H9 (cell line): Measurements from ENCODE around the gene LRP5. TPM values are rescaled to one million over a fixed set of nuclear protein-coding genes. Genes with fewer than 3 reads are reported as not detected.

Experiments
- DNase-seq: peaks from one replicate; pipeline ENCODE4 v3.0.0-alpha.2; 2017
- H2AFZ ChIP-seq: one replicate; pipeline ENCODE4 v1.6.1; 2013; ENCODE audit warnings: mild to moderate bottlenecking, low read length, control low read depth, moderate library complexity
- H2AK5ac ChIP-seq: 2 replicates; pipeline ENCODE4 v1.6.1; 2013; ENCODE audit warnings: low read length, control low read depth, mixed read lengths; ENCODE audit not compliant: insufficient read length
- H2BK120ac ChIP-seq: one replicate; pipeline ENCODE4 v1.6.1; 2013; ENCODE audit warnings: low read depth, mild to moderate bottlenecking, low read length, control low read depth, inconsistent platforms; ENCODE audit not compliant: poor library complexity, severe bottlenecking
- H2BK12ac ChIP-seq: 2 replicates; pipeline ENCODE4 v1.6.1; 2013; ENCODE audit warnings: low read length, control low read depth, mixed read lengths, low read depth; ENCODE audit not compliant: insufficient read length
- H2BK15ac ChIP-seq: 2 replicates; pipeline ENCODE4 v1.6.1; 2013; ENCODE audit warnings: low read depth, low read length, control low read depth
- H2BK20ac ChIP-seq: one replicate; pipeline ENCODE4 v1.6.1; 2013; ENCODE audit warnings: low read depth, mild to moderate bottlenecking, low read length, control low read depth, inconsistent platforms; ENCODE audit not compliant: poor library complexity, severe bottlenecking
- H2BK5ac ChIP-seq: 2 replicates; pipeline ENCODE4 v1.6.1; 2013; ENCODE audit warnings: low read length, control low read depth, mixed read lengths; ENCODE audit not compliant: insufficient read length
- H3K14ac ChIP-seq: 2 replicates; pipeline ENCODE4 v1.6.1; 2013; ENCODE audit warnings: low read length, control low read depth; ENCODE audit not compliant: insufficient read depth
- H3K18ac ChIP-seq: 2 replicates; pipeline ENCODE4 v1.6.1; 2013; ENCODE audit warnings: low read depth, mild to moderate bottlenecking, mixed read lengths, low read length, control low read depth; ENCODE audit not compliant: insufficient read length
- H3K23ac ChIP-seq: 2 replicates; pipeline ENCODE4 v1.6.1; 2013; ENCODE audit warnings: low read length, control low read depth, mixed read lengths, low read depth; ENCODE audit not compliant: insufficient read length
- H3K23me2 ChIP-seq: 2 replicates; pipeline ENCODE4 v1.6.1; 2013; ENCODE audit warnings: low read depth, mild to moderate bottlenecking, mixed read lengths, low read length, control low read depth; ENCODE audit not compliant: insufficient read length, poor library complexity, severe bottlenecking
- H3K27ac ChIP-seq: 2 replicates; pipeline ENCODE4 v1.5.1; 2013; ENCODE audit warnings: low read length, control low read depth, mixed read lengths, low read depth; ENCODE audit not compliant: insufficient read length
- H3K27me3 ChIP-seq: 2 replicates; pipeline ENCODE4 v1.6.1; 2013; ENCODE audit warnings: low read length, control low read depth, inconsistent platforms; ENCODE audit not compliant: insufficient read depth
- H3K4ac ChIP-seq: 2 replicates; pipeline ENCODE4 v1.6.1; 2013; ENCODE audit warnings: low read depth, mild to moderate bottlenecking, control low read depth, inconsistent platforms, low read length, moderate library complexity
- H3K4me1 ChIP-seq: 2 replicates; pipeline ENCODE4 v1.6.1; 2013; ENCODE audit warnings: low read length, control low read depth, inconsistent platforms; ENCODE audit not compliant: insufficient read depth
- H3K4me2 ChIP-seq: 2 replicates; pipeline ENCODE4 v1.6.1; 2013; ENCODE audit warnings: low read length, control low read depth, mixed read lengths; ENCODE audit not compliant: insufficient read length, insufficient read depth
- H3K56ac ChIP-seq: 2 replicates; pipeline ENCODE4 v1.6.1; 2013; ENCODE audit warnings: low read depth, mild to moderate bottlenecking, mixed read lengths, low read length, control low read depth; ENCODE audit not compliant: insufficient read length
- H3K79me1 ChIP-seq: 2 replicates; pipeline ENCODE4 v1.6.1; 2013; ENCODE audit warnings: low read depth, mild to moderate bottlenecking, moderate library complexity, low read length, control low read depth, inconsistent platforms; ENCODE audit not compliant: insufficient read depth, poor library complexity, severe bottlenecking
- H3K79me2 ChIP-seq: 2 replicates; pipeline ENCODE4 v1.6.1; 2013; ENCODE audit warnings: low read length, control low read depth, inconsistent platforms; ENCODE audit not compliant: insufficient read depth
- H3K9ac ChIP-seq: 2 replicates; pipeline ENCODE4 v1.6.1; 2013; ENCODE audit warnings: low read length, control low read depth, mixed read lengths; ENCODE audit not compliant: insufficient read length; ENCODE audit errors: extremely low read depth
- H3K9me3 ChIP-seq: one replicate; pipeline ENCODE4 v1.6.1; 2013; ENCODE audit warnings: low read depth, low read length, inconsistent platforms; ENCODE audit not compliant: control insufficient read depth
- H3T11ph ChIP-seq: one replicate; pipeline ENCODE4 v1.6.1; 2013; ENCODE audit warnings: mild to moderate bottlenecking, low read length, control low read depth, inconsistent platforms
- H4K20me1 ChIP-seq: one replicate; pipeline ENCODE4 v1.6.1; 2013; ENCODE audit not compliant: control insufficient read depth, insufficient read length, insufficient read depth
- H4K5ac ChIP-seq: 2 replicates; pipeline ENCODE4 v1.6.1; 2013; ENCODE audit warnings: low read depth, mild to moderate bottlenecking, mixed read lengths, low read length, control low read depth; ENCODE audit not compliant: insufficient read length
- H4K8ac ChIP-seq: replicated peaks from 2 replicates; pipeline ENCODE4 v1.6.1; 2013; ENCODE audit warnings: low read length, control low read depth, mixed read lengths, low read depth; ENCODE audit not compliant: insufficient read length
- H4K91ac ChIP-seq: 2 replicates; pipeline ENCODE4 v1.6.1; 2013; ENCODE audit warnings: low read depth, mild to moderate bottlenecking, moderate library complexity, mixed read lengths, low read length, control low read depth; ENCODE audit not compliant: insufficient read length
- H3K27ac Mint-ChIP-seq, 3 experiments: 2 replicates in 2 of 3; 3 replicates in 1 of 3; pipeline ENCODE4 v1.8.0; 2020 to 2021; ENCODE audit warnings: mixed read lengths in 3 of 3, mild to moderate bottlenecking in 1 of 3, moderate library complexity in 1 of 3
- H3K27me3 Mint-ChIP-seq: 2 replicates; pipeline ENCODE4 v1.8.0; 2021; ENCODE audit warnings: low read depth, mild to moderate bottlenecking, moderate library complexity, mixed read lengths
- H3K36me3 Mint-ChIP-seq, 3 experiments: 2 replicates in 2 of 3; 3 replicates in 1 of 3; pipeline ENCODE4 v1.8.0; 2020 to 2021; ENCODE audit warnings: low read depth in 3 of 3, mixed read lengths in 3 of 3; ENCODE audit not compliant: insufficient read depth in 1 of 3
- H3K4me1 Mint-ChIP-seq, 2 experiments: 2 replicates each; pipeline ENCODE4 v1.8.0; 2020; ENCODE audit warnings: mixed read lengths in 2 of 2
- H3K4me3 Mint-ChIP-seq, 2 experiments: 2 replicates in 1 of 2; 3 replicates in 1 of 2; pipeline ENCODE4 v1.8.0; 2020 to 2021; ENCODE audit warnings: mild to moderate bottlenecking in 2 of 2, mixed read lengths in 2 of 2, moderate library complexity in 1 of 2
- H3K9me3 Mint-ChIP-seq, 2 experiments: 2 replicates in 1 of 2; 3 replicates in 1 of 2; pipeline ENCODE4 v1.8.0; 2020; ENCODE audit warnings: mild to moderate bottlenecking in 2 of 2, mixed read lengths in 2 of 2, moderate library complexity in 1 of 2
- CTCF ChIP-seq: fragments of 200-600 bp; sonication (generic); conservative IDR thresholded peaks from 3 replicates; pipeline ENCODE4 v1.8.0; 2021; ENCODE audit warnings: antibody characterized with exemption, mild to moderate bottlenecking
- WGBS: extraction: QIAGEN DNeasy Blood & Tissue Kit; methylation state at CpG from one replicate; pipeline ENCODE4 v1.1.7; 2013; ENCODE audit warnings: missing lambda C conversion rate, low lambda C conversion rate, mixed read lengths; ENCODE audit not compliant: insufficient read length; ENCODE audit errors: extremely low coverage; 5-methylcytosine and 5-hydroxymethylcytosine counted together
- total RNA-seq: library from RNA; stranded (reverse); gene quantifications from 2 replicates; pipeline ENCODE4 v1.2.1, GENCODE V29; 2021

Gene LRP5
- total RNA-seq, 1 experiment from 2014 or later, result 38.4 TPM

- peak overlapping the region in 1 of 3 experiments; percentile 83; a peak in 3 of 7 replicates for H3K27ac Mint-ChIP-seq
- no peak overlapping the region for H3K27ac ChIP-seq
Observed at GRCh38 chr11:68309621-68310185, 2.7 kb upstream of the LRP5 start.

More at GRCh38 chr11:68309621-68310185, 2.7 kb upstream of the LRP5 start:
- Histone ChIP-seq H2AK5ac (no peak overlapping the region), H2AFZ (no peak overlapping the region), H3K4me2 (no peak overlapping the region), H4K91ac (no peak overlapping the region), H3K27me3 (no peaks in the 10 kb centered on the region), H3K9ac (no peak overlapping the region), H3K18ac (no peak overlapping the region), H3K79me2 (peaks cover 3% of the 10 kb centered on the region; the same call in 1 of the 2 replicates), H2BK20ac (no peak overlapping the region), H2BK15ac (no peak overlapping the region), H3K4me1 (no peaks in the 10 kb centered on the region; the same call in 1 of the 2 replicates), H3K14ac (no peak overlapping the region), H2BK120ac (no peak overlapping the region), H3K79me1 (no peaks in the 10 kb centered on the region), H4K5ac (no peak overlapping the region), H3K4ac (no peak overlapping the region), H3K23ac (no peak overlapping the region), H2BK12ac (no peak overlapping the region), H2BK5ac (no peak overlapping the region), H4K20me1 (no peaks in the 10 kb centered on the region), H3K56ac (no peak overlapping the region), H3K23me2 (peaks cover 11% of the 10 kb centered on the region), H3T11ph (no peak overlapping the region), H3K9me3 (no peaks in the 10 kb centered on the region), H4K8ac (no peak overlapping the region)
- no peak for TF ChIP-seq CTCF
- no CpG with 5 or more reads among the region's 2 CpGs for WGBS
- DNase-seq, result no peak
- peaks cover 6% of the 10 kb centered on the region for H3K27me3 Mint-ChIP-seq
- peaks cover 2 to 5% (median 2%) of the 10 kb centered on the region in 3 experiments; a peak in 3 of 7 replicates for H3K36me3 Mint-ChIP-seq
- H3K9me3 Mint-ChIP-seq, result peaks cover 7 to 10% of the 10 kb centered on the region in 2 experiments
- H3K4me3 Mint-ChIP-seq, result no peak overlapping the region; a peak in 1 of 5 replicates
- peaks cover 27 to 29% of the 10 kb centered on the region in 2 experiments for H3K4me1 Mint-ChIP-seq
